A673 (cell line): ENCODE measurements around the gene PCSK1. TPM values are rescaled to one million over a fixed set of nuclear protein-coding genes. Genes with fewer than 3 reads are reported as not detected.

Source experiments
- BruUV-seq: library from RNA; stranded (reverse); fragments of 400-500 nt; replicated peaks from 2 replicates; lab custom pipeline; 2021; lab: Mats Ljungman, UMichigan
- CTCF ChIA-PET: fragments of 300-600 bp; sonication (Branson Sonifier 250); formaldehyde crosslinking; loops from one replicate; lab custom pipeline; 2022; ENCODE audit warnings: antibody characterized with exemption; lab: Charles Lee
- POLR2A ChIA-PET: fragments of 300-600 bp; sonication (Branson Sonifier 250); formaldehyde crosslinking; loops from one replicate; lab custom pipeline; 2022; ENCODE audit warnings: antibody characterized with exemption; ENCODE audit not compliant: low non-redundant PET; lab: Charles Lee
- DNase-seq: peaks from one replicate; pipeline ENCODE4 v3.0.0-alpha.2; 2015; ENCODE audit warnings: low spot score
- H3K27ac ChIP-seq: fragments of 200-600 bp; sonication (generic); 2 replicates; pipeline ENCODE4 v1.5.1; 2016; ENCODE audit warnings: mixed run types, low read depth, mild to moderate bottlenecking, mixed read lengths, antibody characterized with exemption, low read length; ENCODE audit not compliant: poor library complexity, severe bottlenecking
- H3K27me3 ChIP-seq: fragments of 200-600 bp; sonication (generic); replicated peaks from 2 replicates; pipeline ENCODE4 v1.6.1; 2017; ENCODE audit warnings: mixed run types, low read depth, mild to moderate bottlenecking, mixed read lengths, antibody characterized with exemption, low read length; ENCODE audit not compliant: insufficient read depth, poor library complexity
- H3K36me3 ChIP-seq: fragments of 200-600 bp; sonication (generic); 2 replicates; pipeline ENCODE4 v1.6.1; 2016; ENCODE audit warnings: mixed run types, mild to moderate bottlenecking, mixed read lengths, antibody characterized with exemption, low read length; ENCODE audit not compliant: insufficient read depth, poor library complexity, severe bottlenecking
- H3K4me1 ChIP-seq: fragments of 200-600 bp; sonication (generic); 2 replicates; pipeline ENCODE4 v1.6.1; 2017; ENCODE audit warnings: mixed run types, mild to moderate bottlenecking, mixed read lengths, antibody characterized with exemption, low read length; ENCODE audit not compliant: insufficient read depth, poor library complexity, severe bottlenecking
- H3K4me3 ChIP-seq: fragments of 200-600 bp; sonication (generic); 2 replicates; pipeline ENCODE4 v1.5.1; 2016; ENCODE audit warnings: low read depth, mixed run types, mild to moderate bottlenecking, mixed read lengths, low read length; ENCODE audit not compliant: poor library complexity, severe bottlenecking
- H3K9me3 ChIP-seq: fragments of 200-600 bp; sonication (generic); 2 replicates; pipeline ENCODE4 v1.6.1; 2016; ENCODE audit warnings: mixed run types, low read depth, mild to moderate bottlenecking, mixed read lengths, antibody characterized with exemption, low read length; ENCODE audit not compliant: poor library complexity, severe bottlenecking
- CTCF ChIP-seq: fragments of 300-800, 200-600 bp; sonication (generic); conservative IDR thresholded peaks from 2 replicates; pipeline ENCODE4 v1.5.1; 2017; ENCODE audit warnings: low read depth, mild to moderate bottlenecking, antibody characterized with exemption, low read length, moderate library complexity, mixed read lengths
- EZH2 ChIP-seq: fragments of 200-600 bp; sonication (generic); IDR thresholded peaks from 2 replicates; pipeline ENCODE4 v1.6.1; 2017; ENCODE audit warnings: borderline replicate concordance, low read depth, mild to moderate bottlenecking, mixed read lengths, antibody characterized with exemption, low read length; ENCODE audit not compliant: poor library complexity, severe bottlenecking
- intact Hi-C: fragments of 100-400 bp; cut with micrococcal nuclease; formaldehyde crosslinking; loops from one replicate; pipeline ENCODE4 v1.10.0; 2022; ENCODE audit not compliant: unreplicated experiment
- total RNA-seq: library from RNA; stranded (reverse); gene quantifications from 2 replicates; pipeline ENCODE4 v1.2.3, GENCODE V29; 2021

Gene PCSK1
- total RNA-seq, 1 experiment from 2014 or later: 0.92 TPM

GRCh38 chr5:96343094-96343493, 90.0 kb downstream of the PCSK1 start:
- Histone ChIP-seq H3K27me3 (no peaks in the 10 kb centered on the region), H3K4me1 (no peaks in the 10 kb centered on the region), H3K9me3 (no peaks in the 10 kb centered on the region), H3K27ac (no peak overlapping the region), H3K4me3 (no peak overlapping the region), H3K36me3 (no peaks in the 10 kb centered on the region)
- BruUV-seq: no TSS peak
- intact Hi-C loops: loop anchor here (5.0 to 10.0 kb wide), 3 partner anchors 382 to 799 kb away; partner anchors contain the start of gene LIX1
- ChIA-PET POLR2A (no interaction called here), CTCF (interaction anchor here (0.5 to 3.5 kb wide), 2 partner anchors 260 to 813 kb away, joined by 4 to 25 read pairs; no protein-coding TSS in a partner anchor)
- no peak for DNase-seq
- no peak for TF ChIP-seq CTCF
- no peak for TF ChIP-seq EZH2

GRCh38 chr5:96342581-96342980, 90.5 kb downstream of the PCSK1 start:
- no TSS peak for BruUV-seq
- no peaks in the 10 kb centered on the region for H3K4me1 ChIP-seq
- no peak overlapping the region for H3K4me3 ChIP-seq
- no peak for DNase-seq
- H3K27me3 ChIP-seq: no peaks in the 10 kb centered on the region
- no peak overlapping the region for H3K27ac ChIP-seq
- no peaks in the 10 kb centered on the region for H3K9me3 ChIP-seq
- ChIA-PET CTCF (interaction anchor here (3.5 kb wide), 1 partner anchor 260 kb away, joined by 25 read pairs; no protein-coding TSS in a partner anchor), POLR2A (no interaction called here)
- TF ChIP-seq EZH2 (no peak), CTCF (no peak)
- intact Hi-C loops: loop anchor here (5.0 to 10.0 kb wide), 3 partner anchors 382 to 800 kb away; partner anchors contain the start of gene LIX1
- no peaks in the 10 kb centered on the region for H3K36me3 ChIP-seq

Other genes with a start within 250 kb of the PCSK1 start
- gene CAST, start 229.1 kb upstream of the PCSK1 start, total RNA-seq: 66.8 and 72.5 TPM in 2 replicates